NOMO-1 treated with DMSO at 0.1 percent for 48 hours (cell line): ENCODE data around the gene GRHL1.
A peak's percentile ranks its signal among the peaks of the same experiment; 100 is the strongest.

Experiments used
- DNase-seq: peaks from one replicate; lab custom pipeline; 2025; ENCODE audit not compliant: unreplicated experiment; lab: John Stamatoyannopoulos, UW

GRHL1 gene

GRCh38 chr2:9993488-9994165 lies 42.1 kb downstream of the GRHL1 start:
- DNase-seq, result no peak

- DNase-seq, result no peak
Measured at GRCh38 chr2:9994462-9994861, 43.0 kb downstream of the GRHL1 start.

- no peak for DNase-seq
Measured at GRCh38 chr2:9995059-9995458, 43.6 kb downstream of the GRHL1 start.

GRCh38 chr2:9996321-9996720 lies 44.8 kb downstream of the GRHL1 start:
- no peak for DNase-seq

- no peak for DNase-seq
Measured at GRCh38 chr2:9997936-9998335, 46.4 kb downstream of the GRHL1 start.

- no peak for DNase-seq
Measured at GRCh38 chr2:9998916-9999654, 47.6 kb downstream of the GRHL1 start.

GRCh38 chr2:9999693-10000092 lies 48.2 kb downstream of the GRHL1 start:
- no peak for DNase-seq

GRCh38 chr2:10000541-10000940 lies 49.0 kb downstream of the GRHL1 start:
- no peak for DNase-seq

- peak; percentile 74 for DNase-seq
Measured at GRCh38 chr2:10001586-10001985, 50.1 kb downstream of the GRHL1 start.

- peak; percentile 47 for DNase-seq
Measured at GRCh38 chr2:10002109-10002508, 50.6 kb downstream of the GRHL1 start.

GRCh38 chr2:10002681-10003080 lies 51.2 kb downstream of the GRHL1 start:
- no peak for DNase-seq

- no peak for DNase-seq
Measured at GRCh38 chr2:10003206-10004125, 52.0 kb downstream of the GRHL1 start.

GRCh38 chr2:10004401-10004800 lies 52.9 kb downstream of the GRHL1 start:
- DNase-seq, result no peak

- DNase-seq, result no peak
Measured at GRCh38 chr2:10004836-10005235, 53.3 kb downstream of the GRHL1 start.

- DNase-seq, result no peak
Measured at GRCh38 chr2:10005461-10006235, 54.2 kb downstream of the GRHL1 start.

- DNase-seq, result no peak
Measured at GRCh38 chr2:10006236-10007161, 55.0 kb downstream of the GRHL1 start.

- no peak for DNase-seq
Measured at GRCh38 chr2:10007435-10007834, 55.9 kb downstream of the GRHL1 start.

- no peak for DNase-seq
Measured at GRCh38 chr2:10007921-10008808, 56.7 kb downstream of the GRHL1 start.

GRCh38 chr2:10008809-10009176 lies 57.3 kb downstream of the GRHL1 start:
- DNase-seq, result no peak
